ENCODE measurements around the gene TRAF7.

Gene TRAF7

GRCh38 chr16:2170080-2170479 is 14.5 kb downstream of the TRAF7 start:
- H3K27me3 ChIP-seq (ENCODE audit: low read depth, low read length): no peaks in the 10 kb centered on the region
- no peak overlapping the region for H3K4me2 ChIP-seq (ENCODE audit: low read length)
- no peak overlapping the region for H2AFZ ChIP-seq (ENCODE audit: low read depth, low read length)
- no peak for TF ChIP-seq EZH2phosphoT487 (IDR thresholded peaks at IDR 0.05; ENCODE audit: low read depth)
- TF ChIP-seq CTCF (IDR thresholded peaks at IDR 0.05; ENCODE audit: low read depth, low read length): no peak
- no peaks in the 10 kb centered on the region for H4K20me1 ChIP-seq (ENCODE audit: insufficient read depth, low read length)
- H3K9ac ChIP-seq (ENCODE audit: low read length): no peak overlapping the region
- H3K4me1 ChIP-seq (ENCODE audit: low read length): no peaks in the 10 kb centered on the region
- H3K4me3 ChIP-seq (ENCODE audit: low read length): no peak overlapping the region
- H3K27ac ChIP-seq (ENCODE audit: low read length): no peak overlapping the region
- H3K9me3 ChIP-seq (ENCODE audit: insufficient read depth, low read length): no peaks in the 10 kb centered on the region
- H3K79me2 ChIP-seq (ENCODE audit: low read length): no peaks in the 10 kb centered on the region
- peaks cover 22% of the 10 kb centered on the region for H3K36me3 ChIP-seq (replicated peaks; ENCODE audit: low read depth, low read length)

DNA sequence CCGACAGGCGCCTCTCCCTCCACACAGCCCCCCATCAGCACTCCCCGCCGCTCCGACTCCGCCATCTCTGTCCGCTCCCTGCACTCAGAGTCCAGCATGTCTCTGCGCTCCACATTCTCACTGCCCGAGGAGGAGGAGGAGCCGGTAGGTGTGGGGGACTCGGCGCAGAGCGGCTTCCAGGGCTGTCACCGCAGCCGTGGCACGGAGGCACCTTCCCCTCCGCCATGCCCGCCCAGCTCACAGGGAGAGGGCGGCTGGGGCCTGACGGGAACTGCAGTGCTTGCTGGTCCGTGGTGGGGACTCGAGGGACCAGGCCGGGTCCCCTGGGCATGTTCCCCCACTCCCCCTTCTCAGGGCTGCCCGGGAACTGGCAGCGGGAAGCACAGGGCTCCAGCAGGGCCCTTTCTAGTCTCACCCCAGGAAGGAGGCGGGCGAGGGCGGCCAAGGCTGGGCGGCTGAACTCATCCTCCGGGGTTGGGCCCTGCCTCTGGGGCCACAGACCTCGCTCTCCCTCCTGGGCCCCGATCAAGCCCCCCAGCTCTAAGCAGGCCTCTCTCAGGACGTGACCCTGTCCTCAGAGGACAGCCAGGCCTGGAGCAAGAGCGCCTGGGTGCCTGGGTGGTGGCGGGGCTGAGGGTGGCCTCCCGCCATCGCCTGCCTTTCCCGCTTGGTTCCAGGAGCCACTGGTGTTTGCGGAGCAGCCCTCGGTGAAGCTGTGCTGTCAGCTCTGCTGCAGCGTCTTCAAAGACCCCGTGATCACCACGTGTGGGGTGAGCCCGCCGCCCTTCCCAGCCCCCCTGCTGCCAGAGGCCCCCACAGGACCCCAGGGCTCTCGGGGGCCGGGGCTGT is 15.2 kb downstream of the TRAF7 start:
- H3K9ac ChIP-seq (ENCODE audit: low read length): no peak overlapping the region
- H3K4me1 ChIP-seq (ENCODE audit: low read length): no peaks in the 10 kb centered on the region
- TF ChIP-seq EZH2phosphoT487 (IDR thresholded peaks at IDR 0.05; ENCODE audit: low read depth) (no peak), CTCF (IDR thresholded peaks at IDR 0.05; ENCODE audit: low read depth, low read length) (no peak)
- no peak overlapping the region for H3K4me3 ChIP-seq (ENCODE audit: low read length)
- H3K9me3 ChIP-seq (ENCODE audit: insufficient read depth, low read length): no peaks in the 10 kb centered on the region
- no peak overlapping the region for H2AFZ ChIP-seq (ENCODE audit: low read depth, low read length)
- H3K4me2 ChIP-seq (ENCODE audit: low read length): no peak overlapping the region
- peaks cover 26% of the 10 kb centered on the region for H3K36me3 ChIP-seq (replicated peaks; ENCODE audit: low read depth, low read length)
- no peak overlapping the region for H3K27ac ChIP-seq (ENCODE audit: low read length)
- H4K20me1 ChIP-seq (ENCODE audit: insufficient read depth, low read length): no peaks in the 10 kb centered on the region
- H3K27me3 ChIP-seq (ENCODE audit: low read depth, low read length): no peaks in the 10 kb centered on the region
- H3K79me2 ChIP-seq (ENCODE audit: low read length): no peaks in the 10 kb centered on the region

DNA sequence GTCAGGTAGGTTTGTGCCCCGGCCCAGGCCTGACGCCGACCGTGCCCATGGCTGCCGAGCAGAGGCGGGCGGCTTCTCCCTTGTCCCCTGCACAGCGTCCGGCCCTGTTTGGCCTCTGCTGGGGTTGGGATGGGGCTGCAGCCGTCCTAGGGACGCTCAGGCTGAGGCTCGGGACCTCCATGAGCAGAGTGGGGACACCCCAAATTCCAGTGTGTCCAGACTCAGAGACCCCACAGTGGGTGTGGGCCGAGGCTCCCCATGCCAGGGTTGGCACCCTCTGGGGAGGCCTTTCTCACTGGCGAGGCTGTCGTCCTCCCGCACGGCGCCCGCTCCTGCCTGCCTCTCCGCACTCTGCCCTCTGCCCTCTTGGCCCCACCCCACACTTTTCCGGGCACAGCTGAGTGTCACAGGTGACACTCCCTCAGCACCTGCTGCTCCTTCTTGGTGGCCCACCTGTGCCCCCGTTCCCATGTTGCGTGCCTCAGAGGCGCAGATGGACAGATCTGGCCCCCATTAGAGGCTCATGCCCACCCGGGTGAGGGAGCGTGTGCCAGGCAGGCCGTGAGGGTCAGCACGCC is 16.1 kb downstream of the TRAF7 start:
- Histone ChIP-seq H2AFZ (ENCODE audit: low read depth, low read length) (no peak overlapping the region), H3K4me2 (ENCODE audit: low read length) (no peak overlapping the region), H4K20me1 (ENCODE audit: insufficient read depth, low read length) (no peaks in the 10 kb centered on the region), H3K36me3 (replicated peaks; ENCODE audit: low read depth, low read length) (peaks cover 23% of the 10 kb centered on the region), H3K9ac (ENCODE audit: low read length) (no peak overlapping the region), H3K27me3 (ENCODE audit: low read depth, low read length) (no peaks in the 10 kb centered on the region), H3K79me2 (ENCODE audit: low read length) (no peaks in the 10 kb centered on the region), H3K4me3 (ENCODE audit: low read length) (no peak overlapping the region), H3K4me1 (ENCODE audit: low read length) (no peaks in the 10 kb centered on the region), H3K9me3 (ENCODE audit: insufficient read depth, low read length) (no peaks in the 10 kb centered on the region), H3K27ac (ENCODE audit: low read length) (no peak overlapping the region)
- TF ChIP-seq CTCF (IDR thresholded peaks at IDR 0.05; ENCODE audit: low read depth, low read length) (no peak), EZH2phosphoT487 (IDR thresholded peaks at IDR 0.05; ENCODE audit: low read depth) (no peak)

DNA sequence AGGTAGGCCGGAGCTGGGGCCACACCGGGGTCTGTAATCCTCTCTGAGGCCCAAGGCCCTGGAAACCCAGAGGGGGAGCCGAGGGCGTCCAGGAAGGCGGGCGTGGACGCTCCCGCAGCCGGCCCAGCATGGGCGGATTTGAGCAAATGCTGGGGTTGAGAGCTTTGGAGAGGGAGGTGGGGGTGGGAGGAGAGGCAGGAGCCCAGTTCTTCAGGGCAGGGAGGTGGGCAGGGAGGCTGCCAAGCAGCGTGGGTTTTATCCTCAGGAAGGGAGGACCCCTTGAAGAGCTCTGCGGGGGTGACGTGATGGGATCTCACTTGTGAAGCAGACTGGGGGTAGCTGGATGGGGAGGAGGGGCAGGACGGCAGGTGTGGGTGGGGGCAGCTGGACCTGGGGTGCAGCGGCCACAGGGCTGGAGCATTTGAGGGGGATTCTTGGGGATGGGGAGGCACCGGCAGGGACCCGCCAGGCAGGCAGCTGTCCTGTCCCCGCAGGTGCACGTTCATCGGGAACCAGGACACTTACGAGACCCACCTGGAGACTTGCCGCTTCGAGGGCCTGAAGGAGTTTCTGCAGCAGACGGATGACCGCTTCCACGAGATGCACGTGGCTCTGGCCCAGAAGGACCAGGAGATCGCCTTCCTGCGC is 17.2 kb downstream of the TRAF7 start:
- no peaks in the 10 kb centered on the region for H3K79me2 ChIP-seq (ENCODE audit: low read length)
- H3K36me3 ChIP-seq (replicated peaks; ENCODE audit: low read depth, low read length): peaks cover 18% of the 10 kb centered on the region
- no peak overlapping the region for H3K9ac ChIP-seq (ENCODE audit: low read length)

More for the DNA sequence above, 17.2 kb downstream of the TRAF7 start:
- H3K9me3 ChIP-seq (ENCODE audit: insufficient read depth, low read length): no peaks in the 10 kb centered on the region
- TF ChIP-seq EZH2phosphoT487 (IDR thresholded peaks at IDR 0.05; ENCODE audit: low read depth) (no peak), CTCF (IDR thresholded peaks at IDR 0.05; ENCODE audit: low read depth, low read length) (no peak)
- H2AFZ ChIP-seq (ENCODE audit: low read depth, low read length): no peak overlapping the region
- no peaks in the 10 kb centered on the region for H4K20me1 ChIP-seq (ENCODE audit: insufficient read depth, low read length)
- H3K4me1 ChIP-seq (ENCODE audit: low read length): no peaks in the 10 kb centered on the region
- H3K4me2 ChIP-seq (ENCODE audit: low read length): no peak overlapping the region
- no peak overlapping the region for H3K4me3 ChIP-seq (ENCODE audit: low read length)
- no peaks in the 10 kb centered on the region for H3K27me3 ChIP-seq (ENCODE audit: low read depth, low read length)
- H3K27ac ChIP-seq (ENCODE audit: low read length): no peak overlapping the region

All from OCI-LY3 (cell line).